NCI-H82 (cell line): ENCODE data around the gene MBLAC1.
"Not testable (repeated sequence)": the region's sequence is repeated elsewhere in the genome, so short reads cannot be mapped to it uniquely, and the experiment has no call there.

ENCODE experiments used
- DNase-seq: peaks from one replicate; lab custom pipeline; 2025; lab: John Stamatoyannopoulos, UW

Gene MBLAC1

GRCh38 chr7:100124301-100125230, 2.2 kb upstream of the MBLAC1 start:
- DNase-seq, result no peak

DNA sequence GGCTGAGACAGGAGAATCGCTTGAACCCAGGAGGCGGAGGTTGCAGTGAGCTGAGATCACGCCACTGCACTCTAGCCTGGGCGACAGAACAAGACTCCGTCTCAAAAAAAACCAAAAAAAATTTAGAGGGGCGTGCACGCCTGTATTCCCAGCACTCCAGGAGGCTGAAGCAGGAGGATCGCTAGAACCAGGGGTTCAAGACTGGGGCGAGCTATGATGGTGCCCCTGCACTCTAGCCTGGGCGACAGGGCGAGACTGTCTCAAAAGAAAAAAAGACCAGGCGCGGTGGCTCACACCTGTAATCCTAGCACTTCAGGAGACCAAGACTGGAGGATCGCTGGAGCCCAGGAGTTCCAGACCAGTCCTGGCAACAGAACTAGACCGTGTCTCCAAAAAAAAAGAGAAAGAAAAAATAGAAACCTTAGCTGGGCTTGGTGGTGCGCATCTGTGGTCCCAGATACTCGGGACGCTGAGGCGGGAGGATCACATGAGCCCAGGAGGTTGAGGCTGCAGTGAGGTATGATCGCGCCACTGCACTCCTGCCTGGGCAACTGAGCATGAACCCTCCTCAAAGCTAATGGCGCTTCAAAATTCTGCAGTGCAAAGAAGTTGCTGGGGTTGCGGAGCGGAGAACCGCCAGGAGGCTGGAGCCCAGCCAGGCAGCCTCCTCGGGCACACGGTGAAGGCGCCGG, 382 bp upstream of the MBLAC1 start:
- DNase-seq, result no peak

- DNase-seq, result peak; percentile 61
Measured at GRCh38 chr7:100127866-100128636, 1.3 kb downstream of the MBLAC1 start.

- no peak for DNase-seq
Measured at GRCh38 chr7:100128637-100128963, 1.8 kb downstream of the MBLAC1 start.

DNA sequence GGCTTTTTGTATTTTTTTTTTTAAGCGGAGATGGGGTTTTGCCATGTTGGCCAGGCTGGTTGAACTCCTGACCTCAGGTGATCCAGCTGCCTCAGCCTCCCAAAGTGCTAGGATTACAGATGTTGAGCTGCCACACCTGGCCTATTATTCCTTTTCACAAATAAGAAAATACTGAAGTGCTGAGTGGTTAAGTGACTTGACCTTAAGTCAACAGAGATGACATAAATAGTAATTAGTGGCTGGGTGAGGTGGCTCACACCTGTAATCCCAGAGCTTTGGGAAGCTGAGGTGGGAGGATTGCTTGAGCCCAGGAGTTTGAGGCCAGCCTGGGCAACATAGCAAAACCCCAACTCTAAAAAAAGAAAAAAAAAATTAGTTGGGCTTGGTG, 3.4 kb downstream of the MBLAC1 start:
- not testable (repeated sequence) for DNase-seq

GRCh38 chr7:100130608-100131453, 4.1 kb downstream of the MBLAC1 start:
- peak; percentile 89 for DNase-seq

- peak; percentile 41 for DNase-seq
Measured at GRCh38 chr7:100132126-100132525, 5.4 kb downstream of the MBLAC1 start.

DNA sequence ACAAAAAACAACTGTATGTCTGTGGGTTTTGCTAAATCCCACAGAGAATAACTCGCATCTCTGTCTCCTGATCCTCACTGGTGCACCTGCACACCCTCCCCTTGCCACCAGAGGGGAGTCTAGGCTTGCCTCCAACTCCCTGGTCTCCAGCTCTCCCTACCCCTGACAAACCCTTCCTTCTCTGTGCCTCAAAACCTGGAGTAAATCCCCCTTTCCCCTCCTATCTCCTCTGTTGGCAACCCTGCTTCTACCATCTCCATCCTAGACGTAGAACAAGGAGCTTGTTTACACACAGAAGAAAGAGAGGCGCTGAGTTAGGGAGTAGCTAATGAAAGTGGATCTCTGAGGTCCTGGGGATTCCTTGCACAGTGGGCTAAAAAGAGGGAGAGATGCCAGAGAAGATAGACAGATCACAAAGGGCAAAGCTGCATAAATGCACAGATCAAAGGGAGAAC, 6.0 kb downstream of the MBLAC1 start:
- peak; percentile 85 for DNase-seq

DNA sequence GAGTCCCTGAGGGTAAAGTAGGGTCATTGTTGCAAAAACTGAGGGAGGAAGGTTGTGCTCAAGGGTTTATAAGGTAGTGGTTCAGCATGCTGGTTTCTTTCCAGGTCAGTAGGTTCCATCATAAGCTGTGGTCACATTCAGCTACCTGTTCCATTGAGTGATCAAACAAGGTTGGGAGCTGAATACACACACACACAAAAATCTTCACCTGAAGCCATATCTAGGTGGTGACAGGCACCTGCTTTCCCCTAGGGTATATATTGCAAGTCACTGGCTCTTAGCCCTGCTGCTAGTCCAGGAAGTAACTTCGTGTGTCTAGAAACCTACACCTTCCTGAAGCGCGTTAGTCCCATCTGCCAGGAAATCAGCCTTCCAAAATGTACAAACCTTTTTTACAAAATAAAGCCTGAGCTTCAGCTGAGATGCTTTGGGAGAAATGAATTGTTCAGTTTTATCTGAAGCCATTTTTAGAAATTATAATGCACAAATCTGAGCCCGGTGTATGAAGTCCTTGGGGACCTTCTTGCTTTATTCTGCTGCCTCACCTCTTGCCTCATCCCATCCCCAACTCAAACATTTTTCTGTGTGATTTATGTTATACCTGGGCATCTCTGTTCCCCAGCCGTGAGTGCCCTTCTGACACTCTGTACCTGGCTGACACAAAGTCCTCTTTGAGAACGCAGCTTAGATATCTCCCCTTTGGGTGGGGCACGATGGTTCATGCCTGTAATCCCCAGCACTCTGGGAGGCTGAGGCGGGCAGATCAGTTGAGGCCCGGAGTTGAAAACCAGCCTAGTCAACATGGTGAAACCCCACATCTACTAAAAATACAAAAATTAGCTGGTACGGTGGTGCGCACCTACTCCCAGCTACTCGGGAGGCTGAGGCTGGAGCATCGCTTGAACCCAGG, 11.3 kb downstream of the MBLAC1 start:
- DNase-seq, result no peak

DNA sequence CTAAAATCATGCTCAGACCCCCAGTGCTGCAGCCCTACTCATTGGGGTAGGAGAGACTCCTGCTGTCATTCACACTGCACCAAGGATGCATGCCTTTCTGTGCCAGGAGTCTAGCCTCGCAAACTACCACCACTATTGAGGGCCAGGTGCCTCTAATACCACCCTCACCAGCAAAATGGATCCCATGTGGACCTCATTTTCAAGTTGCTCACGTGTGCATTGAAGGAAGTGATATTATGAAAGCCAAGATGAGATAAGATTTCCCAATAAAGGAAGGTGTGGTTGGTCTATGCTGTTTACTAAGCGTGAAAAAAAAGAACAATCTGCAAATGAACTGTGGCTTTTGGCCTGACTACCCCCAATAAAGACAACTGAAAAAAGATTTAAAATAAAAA, 14.8 kb downstream of the MBLAC1 start:
- DNase-seq, result no peak

- DNase-seq, result no peak
Measured at GRCh38 chr7:100142461-100142860, 15.7 kb downstream of the MBLAC1 start.

- DNase-seq, result not testable (repeated sequence)
Measured at GRCh38 chr7:100146350-100146749, 19.6 kb downstream of the MBLAC1 start.

DNA sequence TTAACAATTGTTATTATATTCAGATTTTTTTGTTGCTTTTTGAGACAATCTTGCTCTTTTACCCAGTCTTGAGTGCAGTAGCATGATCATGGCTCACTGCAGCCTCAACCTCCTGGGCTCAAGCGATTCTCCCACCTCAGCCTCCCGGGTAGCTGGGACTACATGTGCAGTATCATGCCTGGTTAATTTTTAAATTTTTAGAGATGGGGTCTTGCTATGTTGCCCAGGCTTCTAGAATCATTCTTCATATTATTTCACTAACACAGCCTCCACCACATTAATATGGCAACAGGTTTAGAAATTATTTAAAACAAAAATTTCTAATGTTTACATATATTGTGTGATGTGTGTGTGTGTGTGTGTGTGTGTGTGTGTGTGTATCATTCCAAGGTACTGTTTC, 20.5 kb downstream of the MBLAC1 start:
- no peak for DNase-seq

GRCh38 chr7:100148225-100148558, 21.4 kb downstream of the MBLAC1 start:
- no peak for DNase-seq

DNA sequence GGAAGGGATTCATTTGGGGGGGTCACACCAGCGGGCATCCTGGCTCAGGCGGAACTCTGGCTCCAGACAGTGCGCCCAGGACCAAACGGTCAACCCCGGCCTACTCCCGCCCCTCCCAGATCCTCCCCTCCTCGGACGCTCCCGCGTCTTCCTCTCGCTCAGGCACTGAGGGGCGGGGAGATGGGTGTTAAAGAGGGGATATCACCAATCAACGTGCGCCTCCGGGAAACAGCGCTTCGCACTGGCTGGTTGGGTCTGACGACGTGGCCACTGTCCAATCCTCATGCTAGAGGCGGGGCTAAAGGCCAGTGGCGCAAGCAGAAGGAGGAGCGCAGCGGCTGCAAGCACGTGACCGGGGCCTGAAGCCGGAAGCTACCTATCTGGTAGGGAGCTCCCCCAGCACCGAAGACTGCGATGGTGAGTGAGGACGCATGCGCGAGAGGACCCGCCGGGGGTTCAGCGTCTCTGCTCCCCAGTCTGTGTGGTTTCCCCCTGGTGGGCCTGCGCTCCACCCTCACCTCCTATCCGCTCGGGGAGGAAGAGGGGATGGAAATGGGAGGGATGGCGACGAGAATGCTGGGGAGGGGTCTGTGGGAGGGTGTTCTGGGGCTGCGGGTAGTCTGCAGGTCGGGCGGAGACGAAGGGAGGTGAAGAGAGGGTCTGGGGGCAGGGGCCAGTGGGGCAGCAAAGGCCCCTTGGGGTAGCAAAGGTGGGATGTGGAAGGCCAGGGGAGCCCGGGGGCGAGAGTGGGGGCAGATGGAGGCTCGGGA, 22.0 kb downstream of the MBLAC1 start, which contains the start of gene LAMTOR4:
Gene LAMTOR4, plus strand, starts transcription at position 360 of the 770 bp plus-strand sequence. Its CDS starts 55 bp downstream, at position 415.
- DNase-seq, result peak; percentile 100

DNA sequence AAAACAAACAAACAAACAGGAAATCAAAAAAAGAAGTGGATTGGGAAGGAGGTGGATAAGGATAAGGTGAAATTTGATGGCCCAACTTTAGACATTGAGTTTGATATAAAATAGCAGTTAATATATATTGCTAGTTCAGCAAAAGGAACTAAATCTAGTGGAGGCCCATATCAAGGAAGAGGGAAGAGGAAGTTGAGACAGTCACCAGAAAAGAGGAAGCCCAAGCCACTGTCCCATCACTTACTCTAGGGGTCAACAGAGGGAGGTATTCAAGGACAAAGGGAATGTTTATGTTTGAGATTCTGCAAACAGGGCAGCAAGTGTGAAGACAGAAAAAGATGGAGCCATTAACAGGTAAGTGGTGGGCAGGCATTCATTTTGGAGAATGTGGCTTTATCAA, 25.6 kb downstream of the MBLAC1 start:
- DNase-seq, result no peak

DNA sequence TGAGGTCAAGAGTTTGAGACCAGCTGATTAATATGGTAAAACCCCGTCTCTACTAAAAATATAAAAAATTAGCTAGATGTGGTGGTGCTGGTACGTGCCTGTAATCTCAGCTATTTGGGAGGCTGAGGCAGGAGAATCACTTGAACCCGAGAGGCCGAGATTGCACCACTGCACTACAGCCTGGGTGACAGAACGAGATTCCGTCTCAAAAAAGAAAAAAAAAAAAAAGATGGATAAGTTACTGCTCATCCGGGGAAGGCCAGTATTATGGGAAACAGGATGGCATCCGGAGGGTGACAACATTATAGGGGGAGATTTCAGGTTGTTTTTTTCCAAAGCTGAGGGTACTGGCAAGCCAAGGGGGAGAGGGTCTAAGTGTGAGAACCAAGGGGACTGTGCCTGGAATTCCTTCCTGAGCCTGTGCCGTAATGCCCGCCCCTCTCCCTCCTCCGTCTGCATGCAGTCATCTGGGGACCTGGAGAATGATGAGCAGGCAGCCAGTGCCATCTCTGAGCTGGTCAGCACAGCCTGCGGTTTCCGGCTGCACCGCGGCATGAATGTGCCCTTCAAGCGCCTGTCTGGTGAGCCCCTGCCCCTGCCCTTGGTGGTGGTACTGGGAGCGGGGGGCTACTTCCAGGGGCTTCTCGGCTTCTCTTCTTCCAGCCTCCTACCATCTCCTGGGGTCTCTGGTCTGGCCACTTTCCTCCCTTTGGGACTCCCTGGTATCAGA, 26.3 kb downstream of the MBLAC1 start:
- DNase-seq, result no peak

DNA sequence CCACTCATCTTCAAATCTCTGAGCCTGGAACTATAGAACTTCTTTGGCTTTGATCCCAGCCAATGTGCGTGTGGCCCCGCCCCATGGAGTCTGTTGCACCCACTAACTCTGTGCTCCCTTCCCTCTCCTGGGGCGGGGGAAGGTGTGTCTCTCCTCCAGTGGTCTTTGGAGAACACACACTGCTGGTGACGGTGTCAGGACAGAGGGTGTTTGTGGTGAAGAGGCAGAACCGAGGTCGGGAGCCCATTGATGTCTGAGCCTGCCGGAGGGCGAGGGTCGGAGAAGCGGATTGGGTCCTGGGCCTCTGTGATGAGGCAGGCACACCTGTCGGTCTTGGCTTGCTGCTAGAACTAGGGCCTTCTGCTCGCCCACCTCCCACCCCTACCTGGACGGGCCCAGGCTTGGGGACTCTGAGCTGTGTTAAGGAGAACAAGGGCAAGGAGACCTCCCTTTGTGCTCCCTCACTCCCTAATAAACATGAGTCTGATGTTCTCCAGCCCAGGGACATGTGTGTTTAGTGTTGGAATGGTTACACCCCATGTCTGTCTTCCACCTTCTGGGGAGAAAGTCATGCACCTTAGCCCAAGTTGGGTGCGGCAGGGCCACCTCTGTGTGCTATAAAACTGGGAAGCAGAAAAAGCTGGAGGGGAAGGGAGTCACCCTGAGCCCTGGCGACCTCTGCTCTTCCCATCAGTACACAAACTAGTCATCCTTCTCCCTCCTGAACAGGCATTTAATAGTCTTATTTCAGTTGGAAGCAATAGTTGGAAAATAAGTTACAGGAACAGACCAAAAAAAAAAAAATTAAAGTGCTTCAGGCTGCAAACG, 27.2 kb downstream of the MBLAC1 start:
- DNase-seq, result no peak
